ENCODE measurements around the gene OXA1L.
"Not testable (repeated sequence)": the region's sequence is repeated elsewhere in the genome, so short reads cannot be mapped to it uniquely, and the experiment has no call there.

OXA1L gene

GRCh38 chr14:22770481-22771187 is 4.1 kb downstream of the OXA1L start:
- no peak for DNase-seq

- no peak for DNase-seq
Observed at GRCh38 chr14:22772725-22773124, 6.2 kb downstream of the OXA1L start.

- DNase-seq, result no peak
Observed at GRCh38 chr14:22773162-22774010, 6.9 kb downstream of the OXA1L start.

GRCh38 chr14:22774011-22774706 is 7.7 kb downstream of the OXA1L start:
- DNase-seq, result no peak

- DNase-seq, result no peak
Observed at GRCh38 chr14:22776215-22776614, 9.7 kb downstream of the OXA1L start.

- DNase-seq, result not testable (repeated sequence)
Observed at GRCh38 chr14:22776849-22777248, 10.4 kb downstream of the OXA1L start.

GRCh38 chr14:22778084-22778483 is 11.6 kb downstream of the OXA1L start:
- no peak for DNase-seq

- no peak for DNase-seq
Observed at GRCh38 chr14:22780105-22780679, 13.7 kb downstream of the OXA1L start.

- DNase-seq, result no peak
Observed at GRCh38 chr14:22780941-22781300, 14.4 kb downstream of the OXA1L start.

GRCh38 chr14:22781301-22781991 is 15.0 kb downstream of the OXA1L start:
- DNase-seq, result no peak

- DNase-seq, result no peak
Observed at GRCh38 chr14:22786685-22787084, 20.2 kb downstream of the OXA1L start.

- no peak for DNase-seq
Observed at GRCh38 chr14:22791301-22791700, 24.8 kb downstream of the OXA1L start.

GRCh38 chr14:22792158-22792557 is 25.7 kb downstream of the OXA1L start:
- DNase-seq, result no peak

- DNase-seq, result not testable (repeated sequence)
Observed at GRCh38 chr14:22793550-22793949, 27.1 kb downstream of the OXA1L start.

GRCh38 chr14:22793976-22794375 is 27.5 kb downstream of the OXA1L start:
- DNase-seq, result no peak

- DNase-seq, result no peak
Observed at GRCh38 chr14:22794551-22794951, 28.1 kb downstream of the OXA1L start.

GRCh38 chr14:22796087-22796707 is 29.7 kb downstream of the OXA1L start:
- DNase-seq, result no peak

GRCh38 chr14:22797017-22797917 is 30.8 kb downstream of the OXA1L start:
- DNase-seq, result no peak

GRCh38 chr14:22798528-22798927 is 32.0 kb downstream of the OXA1L start:
- DNase-seq, result no peak

- DNase-seq, result no peak
Observed at GRCh38 chr14:22800346-22800745, 33.9 kb downstream of the OXA1L start.

GRCh38 chr14:22801716-22802115 is 35.2 kb downstream of the OXA1L start:
- DNase-seq, result no peak
